Uterine smooth muscle cell (primary cell): Measurements from ENCODE around the gene OR10AG1. TPM values are rescaled to one million over a fixed set of nuclear protein-coding genes. Genes with fewer than 3 reads are reported as not detected.

Experiments
- total RNA-seq: library from RNA; depleted of rRNA; stranded (reverse); fragments of >200 nt; gene quantifications from 2 replicates; pipeline ENCODE4 v1.2.3, GENCODE V29; 2014

The OR10AG1 gene
- not detected in 2 replicates for total RNA-seq

GRCh38 chr11:55969845-55970244 is at the start of gene OR10AG1:
TSS of gene OR10AG1 (minus strand) at chr11:55969945. CDS start at chr11:55969907, 38 bp downstream.

GRCh38 chr11:55994525-55994924 is 24.8 kb upstream of the OR10AG1 start, which contains the start of gene OR5F1:
TSS of gene OR5F1 (minus strand) at chr11:55994625. CDS start at chr11:55994625, 0 bp downstream.

GRCh38 chr11:55936300-55936699 is 33.4 kb downstream of the OR10AG1 start, which contains the start of gene OR5I1:
TSS of gene OR5I1 (minus strand) at chr11:55936400. CDS start at chr11:55936400, 0 bp downstream.

Other genes starting within 250 kb of the OR10AG1 start
- gene OR5D13, start 196.5 kb downstream of the OR10AG1 start, total RNA-seq: not detected in 2 replicates
- gene OR5D14, start 174.4 kb downstream of the OR10AG1 start, total RNA-seq: not detected in 2 replicates
- not detected in 2 replicates for gene OR5L1, start 158.6 kb downstream of the OR10AG1 start, total RNA-seq
- not detected in 2 replicates for gene OR5D18, start 150.3 kb downstream of the OR10AG1 start, total RNA-seq
- gene OR5L2, start 142.7 kb downstream of the OR10AG1 start, total RNA-seq: not detected in 2 replicates
- gene OR5D16, start 131.2 kb downstream of the OR10AG1 start, total RNA-seq: not detected in 2 replicates
- gene TRIM51, start 86.6 kb downstream of the OR10AG1 start, total RNA-seq: not detected in 2 replicates
- gene OR5W2, start 55.4 kb downstream of the OR10AG1 start, total RNA-seq: not detected in 2 replicates
- not detected in 2 replicates for gene OR5I1, start 33.5 kb downstream of the OR10AG1 start, total RNA-seq
- gene OR5F1, start 24.7 kb upstream of the OR10AG1 start, total RNA-seq: not detected in 2 replicates
- gene OR5AS1, start 57.7 kb upstream of the OR10AG1 start, total RNA-seq: not detected in 2 replicates
- not detected in 2 replicates for gene OR8I2, start 123.4 kb upstream of the OR10AG1 start, total RNA-seq
- not detected in 2 replicates for gene OR8H2, start 133.7 kb upstream of the OR10AG1 start, total RNA-seq
- gene OR8H3, start 152.4 kb upstream of the OR10AG1 start, total RNA-seq: not detected in 2 replicates
- gene OR8J3, start 170.3 kb upstream of the OR10AG1 start, total RNA-seq: not detected in 2 replicates
- gene OR8K5, start 190.4 kb upstream of the OR10AG1 start, total RNA-seq: not detected in 2 replicates
- not detected in 2 replicates for gene OR5J2, start 206.7 kb upstream of the OR10AG1 start, total RNA-seq